Superior temporal gyrus (tissue), 1 donor: Measurements from ENCODE around the gene UBN1.

Source experiments
- DNase-seq: peaks from one replicate; pipeline ENCODE4 v3.0.0-alpha.2; 2016; ENCODE audit errors: extremely low spot score

Gene UBN1

DNA sequence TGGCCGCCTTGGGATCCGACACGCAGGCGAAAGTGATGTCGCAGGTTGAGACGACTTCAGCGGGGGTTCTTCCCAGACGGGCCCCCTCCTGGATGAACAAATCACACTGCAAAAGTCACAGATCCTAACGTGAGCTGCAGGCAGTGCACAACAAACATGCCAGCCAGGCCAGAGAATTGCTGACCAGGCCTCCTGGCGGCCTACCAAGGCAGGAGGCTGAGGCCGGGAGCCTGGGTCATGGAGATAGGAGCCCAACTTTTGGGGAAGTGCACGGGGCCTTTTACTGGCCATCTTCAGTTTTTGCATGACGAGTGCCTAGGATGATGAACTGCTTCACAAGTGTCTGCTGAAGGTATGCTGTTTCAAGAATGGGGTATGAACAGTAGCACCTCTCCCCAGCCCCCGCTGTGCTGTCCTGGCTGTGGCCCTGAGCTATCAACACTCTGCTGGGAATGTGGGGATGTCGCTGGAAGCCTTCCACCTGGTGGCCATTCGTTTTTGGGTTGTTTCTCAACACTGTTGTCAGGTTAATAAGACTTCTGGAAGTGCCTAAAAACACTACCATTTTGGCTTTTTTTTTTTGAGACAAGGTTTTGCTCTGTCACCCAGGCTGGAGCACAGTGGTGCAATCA is 32.6 kb upstream of the UBN1 start:
- DNase-seq, result no peak

GRCh38 chr16:4820652-4821051 is 26.6 kb upstream of the UBN1 start:
- no peak for DNase-seq

DNA sequence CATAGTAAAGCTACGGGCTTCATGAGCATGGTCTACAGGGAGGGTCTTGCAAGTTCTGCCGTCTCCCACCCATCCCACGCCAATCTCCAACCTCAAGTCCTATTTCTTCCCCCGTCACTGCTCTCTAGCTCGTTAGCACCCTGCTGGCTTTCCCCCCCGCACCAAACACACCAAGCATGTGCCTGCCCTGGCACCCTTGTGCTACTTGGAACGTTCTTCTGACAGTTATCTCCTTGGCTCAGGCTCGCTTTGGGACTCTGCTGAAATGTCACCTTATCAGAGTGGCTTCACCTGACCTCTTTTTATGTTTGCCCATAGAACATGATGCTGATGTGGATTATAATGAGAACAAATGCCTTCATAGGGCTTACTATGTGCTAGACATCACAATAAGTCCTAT is 22.1 kb upstream of the UBN1 start:
- DNase-seq, result no peak

- no peak for DNase-seq
Measured at GRCh38 chr16:4826526-4826925, 20.8 kb upstream of the UBN1 start.

- DNase-seq, result no peak
Measured at GRCh38 chr16:4826980-4827379, 20.3 kb upstream of the UBN1 start.

DNA sequence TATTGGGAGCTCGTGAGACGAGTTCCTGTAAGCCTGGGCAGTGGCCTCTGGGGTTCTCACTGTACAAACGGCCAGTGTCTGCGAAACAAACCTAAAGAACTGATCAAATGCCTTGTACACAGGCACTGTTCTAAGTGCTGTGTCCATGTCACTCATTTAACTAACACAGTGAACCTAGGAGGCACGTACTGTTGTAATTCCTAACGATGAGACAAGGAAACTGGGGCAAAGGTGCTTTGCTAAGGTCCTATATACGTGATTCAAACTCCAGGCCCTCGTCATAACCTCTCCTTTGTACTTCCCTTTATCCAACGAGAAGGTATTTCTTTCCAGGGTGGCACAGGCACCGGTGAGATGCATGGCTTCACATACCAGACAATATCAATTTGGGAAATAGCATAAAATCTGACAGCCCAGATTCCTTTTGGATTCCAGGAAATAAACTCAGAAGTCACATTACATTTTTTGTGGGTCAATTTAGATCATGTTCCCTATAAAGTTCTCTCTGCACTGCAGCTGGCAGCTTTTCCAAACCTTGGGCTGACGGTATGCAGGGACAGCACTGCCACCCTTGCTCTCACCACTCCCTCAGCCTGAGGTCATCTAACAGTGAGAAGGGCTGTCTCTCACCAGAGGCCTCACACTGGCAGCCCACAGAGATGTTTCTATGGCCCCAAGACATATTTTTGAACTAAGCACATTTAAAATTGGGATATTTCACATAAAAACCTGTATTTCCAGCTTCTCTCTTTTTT is 18.5 kb upstream of the UBN1 start:
- DNase-seq, result no peak

- DNase-seq, result no peak
Measured at GRCh38 chr16:4830408-4830807, 16.9 kb upstream of the UBN1 start.

DNA sequence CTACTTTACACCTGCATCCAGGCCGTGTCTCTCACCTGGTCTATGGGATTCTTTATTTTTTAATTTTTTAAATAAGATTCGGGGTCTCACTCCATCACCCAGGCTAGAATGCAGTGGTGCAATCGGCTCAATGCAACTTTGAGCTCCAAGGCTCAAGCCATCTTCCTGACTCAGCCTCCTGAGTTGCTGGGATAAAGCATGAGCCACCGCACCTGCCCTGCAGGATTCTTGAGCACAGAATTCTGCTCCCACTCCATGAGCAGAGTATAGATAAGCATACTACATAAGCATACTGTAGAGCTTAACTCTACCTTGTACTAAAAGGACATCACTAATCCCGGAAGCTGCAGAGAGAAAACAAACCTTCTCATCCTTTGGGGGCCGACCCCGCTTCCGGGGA is 15.7 kb upstream of the UBN1 start:
- DNase-seq, result no peak

DNA sequence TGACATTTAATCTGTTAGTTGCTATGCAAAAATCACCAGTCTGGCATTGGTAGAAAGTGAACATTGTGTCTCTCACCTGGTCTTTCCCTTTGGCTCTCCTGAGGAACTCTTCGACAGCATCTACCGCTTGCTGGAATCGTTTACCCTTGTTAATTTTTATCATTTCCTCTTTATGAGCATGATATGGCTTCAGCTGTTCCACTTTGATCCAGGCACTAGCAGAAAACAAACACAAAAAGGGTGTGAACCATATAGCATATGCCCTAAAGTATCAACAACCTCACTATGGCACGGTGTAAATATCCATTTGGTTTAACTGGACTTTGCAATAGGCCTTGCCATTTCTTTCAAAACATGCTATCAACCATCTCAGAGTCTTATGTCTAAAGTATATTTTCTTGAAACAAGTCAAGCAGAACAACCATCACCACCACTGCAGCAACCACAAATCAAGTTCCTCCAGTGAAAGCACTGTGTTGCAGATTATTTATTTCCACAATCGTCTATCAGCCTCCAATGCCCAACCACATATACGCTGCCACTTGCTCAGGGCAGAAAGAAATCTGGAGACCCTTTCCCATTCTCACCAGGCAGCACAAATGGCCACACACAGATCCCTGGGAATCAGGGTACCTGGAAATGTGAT is 14.5 kb upstream of the UBN1 start:
- no peak for DNase-seq

DNA sequence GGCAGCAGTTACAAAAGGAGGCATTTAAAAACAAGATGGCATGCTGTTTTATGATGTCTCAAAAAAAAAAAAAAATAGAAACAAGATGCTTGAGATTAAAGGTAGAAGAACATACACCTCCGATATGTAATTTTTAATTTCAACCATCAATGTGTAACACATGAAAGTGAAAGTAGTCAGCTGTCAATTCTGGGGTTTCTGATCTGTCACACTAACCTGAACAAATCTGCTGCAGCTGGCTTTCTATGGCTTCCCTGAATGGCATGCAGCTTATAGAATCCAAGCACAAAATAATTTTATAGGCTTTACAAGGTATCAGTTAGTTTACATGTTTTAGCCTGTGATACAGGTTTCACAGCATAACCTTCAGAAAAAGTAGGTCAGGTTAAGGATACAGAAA is 13.7 kb upstream of the UBN1 start:
- DNase-seq, result no peak

GRCh38 chr16:4836727-4837126 is 10.6 kb upstream of the UBN1 start:
- DNase-seq, result no peak

- no peak for DNase-seq
Measured at GRCh38 chr16:4837733-4838501, 9.4 kb upstream of the UBN1 start.

GRCh38 chr16:4839942-4840341 is 7.3 kb upstream of the UBN1 start:
- DNase-seq, result no peak

DNA sequence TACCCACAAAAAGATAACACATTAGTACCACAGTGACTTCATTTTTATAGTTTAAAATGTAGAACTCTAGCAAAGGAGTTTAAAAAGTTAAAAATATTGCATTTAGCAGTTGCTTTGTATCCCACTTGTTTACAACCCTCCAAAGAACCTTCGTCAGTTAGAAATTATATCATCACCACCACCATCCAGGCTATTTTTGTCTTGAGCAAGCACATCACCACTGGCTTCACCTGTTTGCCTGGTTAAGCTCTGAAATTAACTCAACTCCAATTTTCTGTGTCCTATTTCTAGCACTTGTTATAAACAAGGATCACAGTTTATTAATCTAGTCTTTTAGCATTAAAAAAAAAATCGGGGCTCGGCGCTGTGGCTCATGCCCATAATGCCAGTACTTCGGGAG is 6.3 kb upstream of the UBN1 start:
- no peak for DNase-seq

DNA sequence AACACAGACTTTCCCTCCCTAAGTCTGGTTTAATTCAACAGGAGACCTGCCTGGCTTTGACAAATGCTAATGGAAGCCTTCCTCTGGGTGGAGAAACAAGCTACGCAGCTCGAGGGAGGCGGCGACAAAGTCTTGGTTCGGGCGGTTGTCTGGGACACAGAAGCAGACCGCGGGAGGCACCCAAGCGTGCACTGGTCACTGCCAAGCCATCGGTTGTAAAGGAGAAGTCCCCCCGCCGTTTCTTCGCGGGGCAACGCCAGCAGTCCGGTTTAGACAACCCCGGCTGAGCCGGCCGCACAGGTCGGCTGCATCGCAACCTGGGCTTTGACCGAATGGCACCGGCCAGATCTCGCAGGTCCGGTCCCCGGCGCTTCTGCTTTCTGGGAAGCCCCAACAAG is 779 bp upstream of the UBN1 start:
- DNase-seq, result no peak

DNA sequence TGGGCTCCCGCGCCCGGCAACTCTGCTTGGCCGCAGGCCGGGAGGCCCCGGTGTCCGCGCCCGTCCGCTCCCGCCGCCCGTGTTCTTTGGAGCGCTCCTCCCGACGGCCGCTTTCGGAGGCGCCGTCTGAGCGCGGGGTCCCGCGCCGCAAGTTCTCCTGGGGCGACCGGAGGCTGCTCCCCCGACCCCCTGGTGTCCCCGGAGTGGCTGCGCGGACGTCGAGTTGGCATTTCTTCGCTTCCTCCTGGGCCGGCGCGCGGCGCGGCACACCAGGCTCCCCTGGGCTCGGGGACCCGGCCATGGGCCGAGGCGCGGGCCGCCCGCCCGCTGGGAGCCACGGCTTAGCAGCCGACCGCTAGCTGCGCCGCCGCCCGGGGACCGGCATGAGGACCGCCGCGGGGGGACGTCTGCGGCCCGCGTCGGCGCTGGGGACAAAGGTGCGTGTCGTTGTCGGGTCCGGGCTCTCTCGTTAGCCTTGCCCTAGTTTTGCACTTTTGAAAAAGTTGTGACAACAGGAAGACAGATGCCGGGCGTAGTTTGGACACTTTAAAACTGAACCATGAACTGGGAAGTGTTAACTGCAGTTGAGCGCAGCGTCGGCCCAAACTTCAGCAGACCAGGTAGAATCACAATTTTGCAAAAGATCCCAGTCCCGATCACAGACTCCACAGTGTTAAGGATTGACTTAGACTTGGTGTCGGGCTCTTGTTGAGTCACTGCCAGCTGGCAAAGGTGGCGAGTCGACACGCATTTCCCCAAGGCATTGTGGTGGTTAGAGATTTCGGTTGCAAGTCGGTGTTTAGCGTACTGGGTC is 700 bp downstream of the UBN1 start:
- DNase-seq, result no peak

- no peak for DNase-seq
Measured at GRCh38 chr16:4850211-4850610, 2.9 kb downstream of the UBN1 start.

GRCh38 chr16:4852221-4852872 is 5.1 kb downstream of the UBN1 start:
- no peak for DNase-seq

GRCh38 chr16:4855371-4855770 is 8.1 kb downstream of the UBN1 start:
- no peak for DNase-seq

- DNase-seq, result no peak
Measured at GRCh38 chr16:4855804-4856203, 8.5 kb downstream of the UBN1 start.
